Astrocyte (in vitro differentiated cells and primary cell): ENCODE measurements around the gene TLCD5.

Experiments used
- EZH2 ChIP-seq: IDR thresholded peaks from 2 replicates; pipeline ENCODE4 v1.6.1; 2012; ENCODE audit warnings: mild to moderate bottlenecking, low read length, inconsistent platforms; ENCODE audit not compliant: insufficient read depth
- TF ChIP-seq, protein P1 (sequence below): IDR thresholded peaks from 2 replicates; pipeline ENCODE4 v1.5.1; 2011; ENCODE audit warnings: low read depth, mild to moderate bottlenecking, inconsistent platforms, low read length, moderate library complexity; ENCODE audit not compliant: insufficient read depth

DNA sequence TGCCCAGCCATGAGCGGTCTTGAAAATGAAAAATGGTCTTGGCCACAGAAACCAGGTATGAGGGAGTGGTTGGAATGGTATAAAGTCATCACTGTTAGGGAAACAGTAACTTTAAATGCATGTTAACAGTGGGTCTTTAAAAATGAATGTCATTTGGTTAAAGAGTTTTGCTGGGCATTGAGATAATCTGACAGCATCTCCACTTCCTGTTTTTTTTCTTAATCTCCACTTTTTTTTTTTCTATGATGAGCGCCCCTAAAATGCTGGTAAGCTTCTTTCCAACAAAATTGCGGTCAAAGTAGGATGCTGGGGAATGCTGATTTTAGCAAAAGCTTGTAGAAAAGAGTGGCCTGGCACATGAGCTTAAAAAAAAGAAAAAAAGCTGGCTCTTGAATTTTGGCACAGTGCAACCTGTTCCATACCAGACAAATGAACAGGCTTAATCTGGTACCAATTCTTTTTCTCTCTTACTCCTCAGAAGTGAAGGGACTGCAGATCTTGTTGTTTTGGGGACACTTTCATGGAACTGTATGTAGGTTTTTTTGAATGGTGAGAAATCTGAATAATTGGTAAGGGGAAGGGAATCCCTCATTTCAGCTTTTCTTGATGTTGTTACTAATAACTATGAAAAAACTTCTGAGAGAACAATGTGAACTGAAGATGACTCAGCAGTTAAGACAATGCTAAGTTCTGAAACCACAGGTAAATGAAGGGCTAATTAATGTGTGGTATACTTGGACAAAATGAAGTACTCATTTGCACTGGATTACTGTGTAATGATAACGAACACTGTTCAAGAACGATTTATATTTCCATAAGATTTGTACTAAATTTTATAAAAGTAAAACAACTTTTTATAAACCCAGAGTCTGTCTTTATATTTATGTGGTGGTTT lies 8.0 kb downstream of the TLCD5 start:
- TF ChIP-seq, protein P1, sequence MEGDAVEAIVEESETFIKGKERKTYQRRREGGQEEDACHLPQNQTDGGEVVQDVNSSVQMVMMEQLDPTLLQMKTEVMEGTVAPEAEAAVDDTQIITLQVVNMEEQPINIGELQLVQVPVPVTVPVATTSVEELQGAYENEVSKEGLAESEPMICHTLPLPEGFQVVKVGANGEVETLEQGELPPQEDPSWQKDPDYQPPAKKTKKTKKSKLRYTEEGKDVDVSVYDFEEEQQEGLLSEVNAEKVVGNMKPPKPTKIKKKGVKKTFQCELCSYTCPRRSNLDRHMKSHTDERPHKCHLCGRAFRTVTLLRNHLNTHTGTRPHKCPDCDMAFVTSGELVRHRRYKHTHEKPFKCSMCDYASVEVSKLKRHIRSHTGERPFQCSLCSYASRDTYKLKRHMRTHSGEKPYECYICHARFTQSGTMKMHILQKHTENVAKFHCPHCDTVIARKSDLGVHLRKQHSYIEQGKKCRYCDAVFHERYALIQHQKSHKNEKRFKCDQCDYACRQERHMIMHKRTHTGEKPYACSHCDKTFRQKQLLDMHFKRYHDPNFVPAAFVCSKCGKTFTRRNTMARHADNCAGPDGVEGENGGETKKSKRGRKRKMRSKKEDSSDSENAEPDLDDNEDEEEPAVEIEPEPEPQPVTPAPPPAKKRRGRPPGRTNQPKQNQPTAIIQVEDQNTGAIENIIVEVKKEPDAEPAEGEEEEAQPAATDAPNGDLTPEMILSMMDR: no peak
- no peak for TF ChIP-seq EZH2
